HG03354 (cell line): ENCODE data around the gene CLSTN1.
"Not testable (repeated sequence)": the region's sequence is repeated elsewhere in the genome, so short reads cannot be mapped to it uniquely, and the experiment has no call there.

Experiments used
- ATAC-seq: cut with Tn5 transposase; IDR thresholded peaks from one replicate; pipeline ENCODE4 v1.9.1; 2021; ENCODE audit warnings: mild to moderate bottlenecking; ENCODE audit not compliant: unreplicated experiment, poor library complexity, severe bottlenecking

Gene CLSTN1

DNA sequence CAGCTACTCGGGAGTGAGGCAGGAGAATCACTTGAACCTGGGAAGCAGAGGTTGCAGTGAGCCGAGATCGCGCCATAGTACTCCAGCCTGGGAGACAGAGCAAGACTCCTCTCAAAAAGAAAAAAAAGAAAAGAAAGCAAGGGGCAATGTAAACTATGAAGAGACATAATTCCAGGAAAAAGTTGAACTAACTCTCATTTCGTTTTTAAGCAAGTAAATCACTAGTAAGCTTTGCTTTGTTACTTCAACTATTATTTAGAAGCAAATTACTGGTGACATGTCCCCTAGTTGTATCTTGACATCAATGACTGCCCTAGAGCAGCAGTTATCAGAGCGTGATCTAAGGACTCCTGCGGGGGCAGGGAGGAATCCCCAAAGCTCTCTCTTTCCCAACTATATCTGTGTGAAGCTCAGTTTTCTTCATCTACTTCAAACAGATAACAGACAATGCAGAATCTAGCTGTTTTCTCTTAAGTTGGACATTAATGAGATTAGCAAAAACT lies 18.7 kb downstream of the CLSTN1 start:
- ATAC-seq, result no peak

DNA sequence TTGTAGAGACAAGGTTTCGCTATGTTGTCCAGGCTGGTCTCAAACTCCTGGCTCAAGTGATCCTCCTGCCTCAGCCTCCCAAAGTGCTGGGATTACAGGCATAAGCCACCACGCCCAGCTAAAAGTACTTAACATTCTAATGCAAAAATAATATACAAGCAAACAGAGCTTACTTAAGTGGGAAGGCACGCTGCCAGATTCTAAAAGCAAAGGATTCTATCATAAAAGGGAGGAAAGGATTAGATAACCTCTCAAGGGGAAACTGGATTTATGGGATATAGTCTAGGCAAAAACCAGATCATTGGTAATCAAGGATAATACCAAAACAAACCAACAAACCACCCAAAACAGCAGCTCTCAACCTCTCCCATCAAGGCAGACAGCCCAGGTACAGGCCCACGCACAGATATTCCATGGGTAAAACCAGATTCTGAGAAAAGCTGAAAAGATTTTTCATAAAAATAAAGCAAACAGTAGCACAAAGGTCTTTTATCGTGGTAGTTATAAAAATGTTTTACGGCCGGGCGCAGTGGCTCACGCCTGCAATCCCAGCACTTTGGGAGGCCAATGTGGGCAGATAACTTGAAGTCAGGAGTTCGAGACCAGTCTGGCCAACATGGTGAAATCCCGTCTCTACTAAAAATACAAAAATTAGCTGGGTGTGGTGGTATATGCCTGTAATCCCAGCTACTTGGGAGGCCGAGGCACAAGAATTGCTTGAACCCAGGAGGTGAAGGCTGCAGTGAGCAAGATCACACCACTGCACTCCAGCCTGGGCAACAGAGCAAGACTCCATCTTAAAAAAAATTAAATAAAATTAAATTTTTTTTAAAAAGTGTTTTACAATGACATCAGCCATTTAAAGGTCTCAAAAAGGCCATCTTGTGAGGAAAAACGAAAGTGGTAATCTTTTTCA lies 20.5 kb downstream of the CLSTN1 start:
- not testable (repeated sequence) for ATAC-seq

- ATAC-seq, result no peak
Observed at GRCh38 chr1:9801909-9802308, 21.9 kb downstream of the CLSTN1 start.

DNA sequence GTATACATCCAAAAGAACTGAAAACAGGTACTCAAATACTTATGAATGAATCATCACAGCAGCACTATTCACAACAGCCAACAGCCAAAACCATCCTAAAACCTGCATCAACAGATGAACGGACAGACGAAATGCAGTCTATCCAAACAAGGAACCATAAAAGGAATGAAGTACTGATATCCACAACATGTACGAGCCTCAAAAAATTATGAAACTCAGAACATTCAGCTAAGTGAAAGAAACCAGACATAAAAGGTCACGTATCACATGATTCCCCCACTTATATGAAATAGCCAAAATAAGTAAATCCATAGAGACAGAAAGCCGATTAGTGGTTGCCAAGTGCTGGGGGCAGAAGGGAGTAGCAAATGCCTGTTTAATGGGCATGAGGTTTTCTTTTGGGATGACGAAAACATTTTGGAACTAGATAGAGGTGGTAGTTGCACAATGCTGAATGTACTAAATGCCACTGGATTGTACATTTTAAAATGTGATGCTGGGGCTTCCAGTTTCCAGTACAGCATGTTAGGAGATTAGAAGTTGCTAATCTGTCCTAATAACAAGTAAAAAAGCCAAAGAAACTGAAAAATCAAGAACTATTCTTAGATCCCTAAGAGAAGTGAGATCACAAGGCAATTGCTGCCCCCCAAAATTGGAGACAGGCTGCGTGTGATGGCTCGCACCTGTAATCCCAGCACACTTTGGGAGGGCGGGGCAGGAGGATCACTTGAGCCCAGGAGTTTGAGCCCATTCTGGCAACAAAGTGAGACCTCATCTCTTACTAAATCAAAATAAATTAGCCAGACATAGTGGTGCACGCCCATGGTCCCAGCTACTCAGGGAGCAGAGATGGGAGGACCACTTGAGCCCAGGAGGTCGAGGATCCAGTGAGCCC lies 25.3 kb downstream of the CLSTN1 start:
- no peak for ATAC-seq

DNA sequence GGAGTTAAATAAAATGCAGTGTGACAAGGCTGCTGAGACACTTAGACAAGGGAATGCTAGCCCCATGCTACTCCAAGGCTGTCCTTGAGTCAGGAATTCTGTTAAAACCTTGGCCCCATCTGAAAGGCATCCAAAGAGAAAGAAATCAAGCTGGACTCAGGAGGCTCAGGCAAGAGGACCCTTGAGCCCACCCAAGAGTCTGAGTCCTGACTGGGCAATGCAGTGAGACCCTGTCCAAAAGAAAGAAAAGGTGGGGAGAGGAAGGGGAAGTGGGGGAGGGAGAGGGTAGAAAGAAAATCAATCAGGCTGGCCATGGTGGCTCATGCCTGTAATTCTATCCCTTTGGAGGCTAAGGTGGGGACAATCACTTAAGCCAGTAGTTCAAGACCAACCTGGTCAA lies 26.7 kb downstream of the CLSTN1 start:
- no peak for ATAC-seq

DNA sequence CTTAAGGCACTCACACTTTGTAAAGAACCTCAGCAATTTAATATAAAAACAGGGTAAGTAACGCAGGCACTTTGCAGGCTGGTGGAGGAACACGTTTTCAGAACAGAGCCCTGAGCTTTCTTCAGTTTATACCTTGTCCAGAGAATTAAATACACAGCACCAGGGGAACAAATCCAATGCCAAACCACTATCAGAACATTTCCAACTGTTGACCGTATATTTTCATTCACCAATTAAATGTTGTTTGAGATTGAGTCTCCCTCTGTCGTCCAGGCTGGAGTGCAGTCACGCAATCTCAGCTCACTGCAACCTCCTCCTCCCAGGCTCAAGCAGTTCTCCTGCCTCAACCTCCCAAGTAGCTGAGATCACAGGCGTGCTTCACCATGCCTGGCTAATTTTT lies 29.7 kb downstream of the CLSTN1 start:
- no peak for ATAC-seq

DNA sequence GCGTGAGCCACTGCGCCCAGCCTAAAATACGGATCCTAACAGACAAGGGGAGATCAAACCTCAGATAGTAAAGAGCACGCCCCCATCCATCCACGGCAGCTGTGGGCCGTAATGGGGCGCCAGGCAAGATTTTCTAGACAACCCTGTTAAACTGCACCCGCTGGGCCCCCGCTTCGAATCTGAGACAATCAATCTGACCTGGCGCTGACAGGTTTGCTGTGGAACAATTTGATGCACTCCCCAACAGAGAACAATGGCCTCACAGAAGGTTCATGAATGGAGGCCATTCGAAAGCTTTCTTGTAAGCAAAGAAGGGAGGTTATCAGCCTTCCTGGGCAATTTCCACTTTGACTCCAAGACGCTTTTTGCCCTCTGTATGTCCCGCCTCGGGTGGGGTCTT lies 30.5 kb downstream of the CLSTN1 start:
- no peak for ATAC-seq

DNA sequence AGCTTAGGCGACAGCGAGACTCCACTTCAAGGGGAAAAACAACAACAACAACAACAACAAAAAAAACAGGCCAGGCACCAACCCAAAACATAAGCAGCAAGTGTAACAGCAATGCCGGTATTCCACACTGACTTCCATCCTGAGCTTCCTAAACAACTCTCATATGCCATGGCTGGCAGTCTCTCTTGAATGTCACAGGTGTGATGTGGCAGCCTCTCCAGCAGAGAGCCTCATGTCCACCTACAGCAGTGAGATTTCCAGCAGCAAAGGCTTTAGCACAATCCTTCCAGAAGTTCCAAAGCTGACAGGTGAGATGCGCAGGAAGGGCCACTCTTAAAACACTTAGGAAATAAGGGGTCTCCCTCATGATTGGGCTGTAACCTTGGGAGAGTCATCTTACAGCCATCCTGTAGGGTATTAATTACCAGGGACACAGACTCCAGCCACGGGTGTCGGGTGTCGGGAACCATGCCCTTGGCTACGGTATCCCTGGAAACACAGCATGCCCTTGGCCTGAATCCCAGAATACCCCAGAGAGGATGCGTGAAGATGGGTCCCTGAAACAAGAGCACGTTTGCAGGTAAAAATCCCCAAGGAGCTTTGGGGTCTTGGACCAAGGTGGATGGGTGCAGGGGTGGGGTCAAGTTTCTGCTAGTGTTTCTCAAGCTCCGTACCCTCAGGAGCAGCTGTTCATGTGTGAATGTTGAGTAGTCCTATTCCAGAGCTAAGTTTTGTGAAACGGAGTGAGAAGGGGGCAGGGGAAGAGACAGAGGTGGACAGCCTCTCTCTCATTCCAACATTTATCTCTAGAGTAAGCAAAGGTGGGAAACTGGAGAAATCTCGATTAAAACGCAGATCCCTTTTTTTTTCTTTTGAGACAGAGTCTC lies 31.4 kb downstream of the CLSTN1 start:
- no peak for ATAC-seq

DNA sequence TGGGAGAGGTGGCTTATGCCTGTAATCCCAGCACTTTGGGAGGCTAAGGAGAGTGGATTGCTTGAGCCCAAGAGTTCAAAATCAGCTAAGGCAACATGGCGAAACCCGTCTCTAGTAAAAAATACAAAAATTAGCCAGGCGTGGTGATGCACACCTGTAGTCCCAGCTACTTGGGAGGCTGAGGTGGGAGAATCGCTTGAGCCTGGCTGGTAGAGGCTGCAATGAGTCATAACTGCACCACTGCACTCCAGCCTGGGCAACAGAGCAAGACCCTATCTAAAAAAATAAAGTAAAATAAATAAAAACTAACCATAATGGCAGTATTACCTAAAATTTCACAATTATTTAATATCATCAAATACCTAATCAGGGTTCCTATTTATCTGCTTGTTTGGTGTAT lies 34.1 kb downstream of the CLSTN1 start:
- ATAC-seq, result not testable (repeated sequence)

- peak; percentile 84 for ATAC-seq
Observed at GRCh38 chr1:9787702-9788101, 36.1 kb downstream of the CLSTN1 start.

DNA sequence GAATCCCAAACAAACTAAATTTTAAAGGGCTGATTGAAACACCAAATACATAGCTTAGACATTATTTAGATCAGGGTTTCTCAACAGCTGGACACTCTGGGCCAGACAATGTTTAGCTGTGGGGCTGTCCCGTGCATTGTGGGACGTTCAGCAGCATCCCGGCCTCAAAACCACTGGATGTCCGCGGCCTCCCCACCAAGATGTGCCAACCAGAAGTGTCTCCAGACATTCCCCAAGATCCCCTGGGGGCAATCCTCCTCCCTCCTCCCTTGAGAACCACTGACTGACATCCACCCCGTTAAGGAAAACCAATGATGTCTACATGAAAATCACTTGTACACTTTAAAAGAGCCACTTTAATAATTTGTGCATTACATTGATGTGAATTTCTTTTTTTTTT lies 38.4 kb downstream of the CLSTN1 start:
- no peak for ATAC-seq

GRCh38 chr1:9784508-9785133 lies 39.1 kb downstream of the CLSTN1 start:
- no peak for ATAC-seq

DNA sequence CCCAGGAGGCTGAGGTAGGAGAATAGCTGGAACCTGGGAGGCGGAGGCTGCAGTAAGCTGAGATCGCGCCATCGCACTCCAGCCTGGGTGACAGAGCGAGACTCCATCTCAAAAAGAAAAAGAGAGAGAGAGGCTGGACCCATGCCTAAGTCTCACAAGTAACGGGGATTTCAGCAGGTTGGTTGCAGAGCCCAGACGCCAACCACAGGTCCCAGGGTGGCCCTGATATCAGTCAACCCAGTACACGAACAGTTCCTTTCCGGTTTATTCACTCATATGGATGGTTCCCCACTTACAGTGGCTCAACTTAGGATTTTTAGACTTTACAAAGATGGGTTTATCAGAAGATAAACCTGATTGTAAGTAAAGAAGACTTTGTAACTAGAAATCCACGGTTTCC lies 40.9 kb downstream of the CLSTN1 start:
- no peak for ATAC-seq

GRCh38 chr1:9782116-9782751 lies 41.5 kb downstream of the CLSTN1 start:
- no peak for ATAC-seq

DNA sequence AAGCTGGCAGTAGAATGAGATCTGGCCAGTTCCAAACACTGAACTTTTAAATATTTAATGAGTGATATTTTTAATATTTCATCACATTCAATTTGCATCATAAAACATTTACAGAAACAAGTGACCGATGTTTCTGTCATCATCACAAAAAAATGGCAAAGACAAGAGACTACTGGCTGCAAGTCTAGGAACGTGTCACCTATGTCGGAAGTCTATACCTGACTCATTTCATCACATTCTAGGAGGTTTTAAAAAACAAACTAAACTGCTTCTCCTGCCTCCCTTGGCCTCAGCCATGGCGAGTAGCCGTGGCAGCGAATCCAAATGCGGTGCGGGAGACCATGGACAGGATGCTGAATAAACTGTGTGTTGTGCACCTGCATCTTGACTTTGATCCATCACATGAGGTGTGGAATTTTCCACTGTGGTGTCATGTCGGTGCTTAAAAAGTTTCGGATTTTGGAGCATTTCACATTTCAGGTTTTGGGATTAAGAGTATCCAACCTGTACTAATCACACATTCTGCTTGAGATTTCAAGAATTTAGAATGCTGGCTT lies 43.1 kb downstream of the CLSTN1 start:
- no peak for ATAC-seq

DNA sequence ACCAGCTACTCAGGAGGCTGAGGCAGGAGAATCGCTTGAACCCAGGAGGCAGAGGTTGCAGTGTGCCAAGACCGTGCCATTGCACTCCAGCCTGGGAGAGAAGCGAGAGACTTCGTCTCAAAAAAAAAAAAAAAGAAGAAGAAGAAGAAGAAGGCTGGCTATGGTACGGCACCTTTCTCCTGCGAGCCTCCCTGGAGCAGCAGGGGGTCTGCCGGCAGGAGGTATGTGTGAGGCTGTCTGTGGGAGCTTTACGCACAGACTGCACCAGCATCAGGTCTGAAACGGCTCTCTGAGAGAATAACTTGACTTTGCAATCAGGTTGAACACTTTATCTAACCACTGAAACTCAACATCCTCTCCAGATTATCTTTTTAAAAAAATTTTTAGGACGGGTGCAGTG lies 44.9 kb downstream of the CLSTN1 start:
- no peak for ATAC-seq

DNA sequence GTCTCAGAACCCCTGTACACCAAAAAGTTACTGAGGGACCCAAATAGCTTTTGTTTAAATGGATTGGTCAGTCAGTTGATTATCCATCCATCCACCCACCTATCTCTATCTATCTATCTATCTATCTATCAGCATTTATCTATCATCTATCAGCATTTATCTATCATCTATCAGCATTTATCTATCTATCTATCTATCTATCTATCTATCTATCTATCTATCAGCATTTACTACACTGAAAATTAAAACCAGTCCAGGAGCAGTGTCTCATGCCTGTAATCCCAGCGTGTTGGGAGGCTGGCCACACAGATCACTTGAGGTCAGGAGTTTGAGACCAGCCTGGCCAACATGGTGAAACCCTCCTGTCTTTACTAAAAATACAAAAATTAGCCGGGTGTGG lies 47.1 kb downstream of the CLSTN1 start:
- no peak for ATAC-seq
